ENCODE measurements around the gene MYO5B.

DNA sequence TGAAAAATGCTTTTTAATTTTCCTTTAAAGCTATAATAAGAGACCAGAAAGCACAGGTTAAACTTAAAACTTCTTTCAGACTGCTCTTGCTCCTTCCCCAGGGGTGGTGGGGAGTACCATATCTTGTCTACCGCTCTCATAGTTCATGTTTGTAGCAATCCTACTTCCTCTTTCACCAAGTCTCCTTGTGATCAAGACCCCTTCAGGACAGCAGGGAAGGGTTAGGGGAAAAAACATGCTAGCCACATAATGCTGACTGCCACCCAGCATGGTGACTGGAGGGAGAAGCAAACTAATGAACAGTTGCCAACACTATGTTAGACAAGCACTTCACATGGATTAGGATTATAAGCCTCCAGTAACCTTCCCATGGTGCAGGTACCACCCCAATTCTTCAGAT is 8.6 kb downstream of the MYO5B start:
- TF ChIP-seq ZFX (IDR thresholded peaks at IDR 0.05; ENCODE audit: borderline replicate concordance): no peak
- TF ChIP-seq, protein P1, sequence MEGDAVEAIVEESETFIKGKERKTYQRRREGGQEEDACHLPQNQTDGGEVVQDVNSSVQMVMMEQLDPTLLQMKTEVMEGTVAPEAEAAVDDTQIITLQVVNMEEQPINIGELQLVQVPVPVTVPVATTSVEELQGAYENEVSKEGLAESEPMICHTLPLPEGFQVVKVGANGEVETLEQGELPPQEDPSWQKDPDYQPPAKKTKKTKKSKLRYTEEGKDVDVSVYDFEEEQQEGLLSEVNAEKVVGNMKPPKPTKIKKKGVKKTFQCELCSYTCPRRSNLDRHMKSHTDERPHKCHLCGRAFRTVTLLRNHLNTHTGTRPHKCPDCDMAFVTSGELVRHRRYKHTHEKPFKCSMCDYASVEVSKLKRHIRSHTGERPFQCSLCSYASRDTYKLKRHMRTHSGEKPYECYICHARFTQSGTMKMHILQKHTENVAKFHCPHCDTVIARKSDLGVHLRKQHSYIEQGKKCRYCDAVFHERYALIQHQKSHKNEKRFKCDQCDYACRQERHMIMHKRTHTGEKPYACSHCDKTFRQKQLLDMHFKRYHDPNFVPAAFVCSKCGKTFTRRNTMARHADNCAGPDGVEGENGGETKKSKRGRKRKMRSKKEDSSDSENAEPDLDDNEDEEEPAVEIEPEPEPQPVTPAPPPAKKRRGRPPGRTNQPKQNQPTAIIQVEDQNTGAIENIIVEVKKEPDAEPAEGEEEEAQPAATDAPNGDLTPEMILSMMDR (IDR thresholded peaks at IDR 0.05): no peak

Measured in 22Rv1 (cell line).